Mesenchymal stem cell (in vitro differentiated cells and primary cell): Measurements from ENCODE around the gene PRDM8.
A peak's percentile ranks its signal among the peaks of the same experiment; 100 is the strongest.

Experiments
- DNase-seq: peaks from one replicate; pipeline ENCODE4 v3.0.0-alpha.2; 2013
- H2AFZ ChIP-seq: one replicate; pipeline ENCODE4 v1.6.1; 2013; ENCODE audit warnings: low read depth, mild to moderate bottlenecking, control low read depth, inconsistent platforms, low read length, moderate library complexity
- H2AK5ac ChIP-seq: 2 replicates; pipeline ENCODE4 v1.6.1; 2013; ENCODE audit warnings: low read length, moderate library complexity, mild to moderate bottlenecking, inconsistent platforms; ENCODE audit not compliant: severe bottlenecking
- H2BK120ac ChIP-seq: one replicate; pipeline ENCODE4 v1.6.1; 2013; ENCODE audit warnings: low read depth, mild to moderate bottlenecking, inconsistent platforms, low read length, moderate library complexity
- H2BK12ac ChIP-seq, 2 experiments: one replicate each; pipeline ENCODE4 v1.6.1; 2013; ENCODE audit warnings: inconsistent platforms in 2 of 2, low read length in 2 of 2, mild to moderate bottlenecking in 2 of 2, moderate library complexity in 2 of 2, control low read depth in 1 of 2
- H2BK15ac ChIP-seq: one replicate; pipeline ENCODE4 v1.6.1; 2013; ENCODE audit warnings: mild to moderate bottlenecking, low read depth, inconsistent platforms; ENCODE audit not compliant: poor library complexity, severe bottlenecking
- H2BK5ac ChIP-seq: 2 replicates; pipeline ENCODE4 v1.6.1; 2013; ENCODE audit warnings: low read depth, mild to moderate bottlenecking, low read length, control low read depth, inconsistent platforms; ENCODE audit not compliant: poor library complexity, severe bottlenecking
- H3K14ac ChIP-seq, 2 experiments: one replicate each; pipeline ENCODE4 v1.6.1; 2013; ENCODE audit warnings: inconsistent platforms in 2 of 2, low read length in 2 of 2, control low read depth in 1 of 2, mild to moderate bottlenecking in 1 of 2, moderate library complexity in 1 of 2
- H3K18ac ChIP-seq, 2 experiments: one replicate each; pipeline ENCODE4 v1.6.1; 2013; ENCODE audit warnings: inconsistent platforms in 2 of 2, low read length in 2 of 2, control low read depth in 1 of 2, low read depth in 1 of 2, mild to moderate bottlenecking in 1 of 2
- H3K23ac ChIP-seq, 2 experiments: one replicate each; pipeline ENCODE4 v1.6.1; 2013; ENCODE audit warnings: inconsistent platforms in 2 of 2, low read length in 2 of 2, mild to moderate bottlenecking in 2 of 2, moderate library complexity in 2 of 2, control low read depth in 1 of 2
- H3K27ac ChIP-seq: 2 replicates; pipeline ENCODE4 v1.5.1; 2013; ENCODE audit warnings: mild to moderate bottlenecking, moderate library complexity, low read length, control low read depth, inconsistent platforms; ENCODE audit not compliant: poor library complexity, severe bottlenecking
- H3K27me3 ChIP-seq, 2 experiments: 2 replicates each; pipeline versions ENCODE4 v1.6.1 to v1.7.0; 2013; ENCODE audit warnings: low read length in 2 of 2, mild to moderate bottlenecking in 2 of 2, moderate library complexity in 2 of 2, control low read depth in 1 of 2, inconsistent platforms in 1 of 2; ENCODE audit not compliant: control insufficient read depth in 1 of 2, insufficient read depth in 1 of 2
- H3K36me3 ChIP-seq, 2 experiments: 2 replicates each; pipeline versions ENCODE4 v1.6.1 to v1.7.0; 2013; ENCODE audit warnings: low read length in 2 of 2, control low read depth in 1 of 2, inconsistent platforms in 1 of 2, low read depth in 1 of 2, mild to moderate bottlenecking in 1 of 2; ENCODE audit not compliant: insufficient read depth in 2 of 2, control insufficient read depth in 1 of 2
- H3K4ac ChIP-seq, 2 experiments: one replicate each; pipeline ENCODE4 v1.6.1; 2013; ENCODE audit warnings: inconsistent platforms in 2 of 2, low read length in 2 of 2, mild to moderate bottlenecking in 2 of 2, moderate library complexity in 2 of 2, control low read depth in 1 of 2, low read depth in 1 of 2
- H3K4me1 ChIP-seq: 2 replicates; pipeline ENCODE4 v1.6.1; 2013; ENCODE audit warnings: low read depth, low read length, control low read depth; ENCODE audit not compliant: control insufficient read depth, insufficient read depth
- H3K4me2 ChIP-seq: 2 replicates; pipeline ENCODE4 v1.6.1; 2013; ENCODE audit warnings: low read length, mild to moderate bottlenecking, inconsistent platforms; ENCODE audit not compliant: poor library complexity, severe bottlenecking
- H3K4me3 ChIP-seq, 2 experiments: 2 replicates each; pipeline versions ENCODE4 v1.5.1 to v1.7.0; 2013; ENCODE audit warnings: low read length in 2 of 2, mild to moderate bottlenecking in 2 of 2, control low read depth in 1 of 2, low read depth in 1 of 2; ENCODE audit not compliant: insufficient read depth in 1 of 2
- H3K79me1 ChIP-seq: replicated peaks from 2 replicates; pipeline ENCODE4 v1.6.1; 2013; ENCODE audit warnings: mild to moderate bottlenecking, control low read depth, low read length, inconsistent platforms; ENCODE audit not compliant: poor library complexity, severe bottlenecking
- H3K9ac ChIP-seq: 2 replicates; pipeline ENCODE4 v1.7.0; 2013; ENCODE audit warnings: mild to moderate bottlenecking, low read length, moderate library complexity
- H3K9me3 ChIP-seq: 2 replicates; pipeline ENCODE4 v1.7.0; 2013; ENCODE audit warnings: mild to moderate bottlenecking, low read length; ENCODE audit not compliant: control insufficient read depth
- H4K8ac ChIP-seq: one replicate; pipeline ENCODE4 v1.6.1; 2013; ENCODE audit warnings: inconsistent platforms, mild to moderate bottlenecking, low read length, moderate library complexity
- H4K91ac ChIP-seq: one replicate; pipeline ENCODE4 v1.6.1; 2013; ENCODE audit warnings: mild to moderate bottlenecking, low read length, inconsistent platforms
- WGBS: methylation state at CpG from one replicate; pipeline ENCODE4 v1.1.7; 2013; ENCODE audit warnings: mixed read lengths; 5-methylcytosine and 5-hydroxymethylcytosine counted together

Gene PRDM8

DNA sequence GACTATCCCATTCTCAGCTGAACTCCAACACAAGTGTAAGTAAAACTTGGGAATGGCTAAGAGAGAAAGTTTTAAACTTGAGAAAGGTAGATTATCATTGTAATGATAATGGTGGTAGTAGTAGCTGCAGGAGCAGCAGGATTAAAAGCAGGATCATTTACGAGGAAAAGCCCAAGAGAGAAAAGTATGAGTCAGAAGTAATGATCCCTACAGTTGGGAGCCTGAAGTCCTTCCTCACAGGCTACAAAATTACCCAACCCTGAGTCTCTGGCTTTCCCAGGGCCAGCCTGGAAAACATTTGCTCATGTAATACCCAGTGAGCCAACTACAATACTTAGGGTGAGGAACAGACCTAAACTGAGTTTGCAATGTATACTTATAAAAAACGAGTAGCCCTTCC is 4.4 kb upstream of the PRDM8 start:
- no peak overlapping the region for H2AFZ ChIP-seq

DNA sequence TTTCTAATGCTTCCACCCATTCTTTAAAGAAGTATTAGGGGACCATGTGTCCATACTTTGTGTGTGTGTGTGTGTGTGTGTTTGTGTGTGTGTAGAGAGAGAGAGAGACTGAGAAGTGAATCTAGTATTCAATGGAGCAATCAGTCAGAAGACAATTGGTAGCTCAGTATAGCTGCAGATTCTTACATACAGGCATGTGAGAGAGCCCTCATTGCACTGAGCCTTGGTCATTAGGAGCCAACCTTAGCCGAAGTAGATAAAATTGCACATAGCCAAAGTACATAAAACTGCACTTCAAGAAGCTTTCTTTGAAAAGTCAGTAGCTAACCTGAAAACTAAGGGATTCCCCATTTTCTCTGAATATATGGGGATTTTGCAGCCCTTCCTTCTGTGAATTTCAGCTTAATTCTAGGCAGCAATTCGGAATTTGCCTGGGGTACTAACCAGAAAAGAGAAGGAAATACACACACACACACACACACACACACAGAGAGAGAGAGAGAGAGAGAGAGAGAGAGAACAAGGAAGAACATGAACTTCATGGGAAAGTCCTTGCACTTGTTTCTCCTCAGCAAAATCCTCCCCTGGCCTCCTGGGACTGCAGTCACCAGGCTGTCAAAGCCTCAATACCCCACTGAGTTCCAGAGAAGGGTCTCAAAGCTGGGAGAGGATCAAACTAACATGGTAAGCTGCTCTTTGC is 1.7 kb upstream of the PRDM8 start:
- H3K27ac ChIP-seq, result no peak overlapping the region
- H3K4me3 ChIP-seq, result no peak overlapping the region
- peak overlapping the region; percentile 87 for H3K4me2 ChIP-seq
- H4K91ac ChIP-seq, result no peak overlapping the region
- no peak overlapping the region for H2BK120ac ChIP-seq
- no peak for DNase-seq
- 100% methylated on average over 1 of the region's 2 CpGs for WGBS
- no peak overlapping the region for H4K8ac ChIP-seq
- no peak overlapping the region for H3K4ac ChIP-seq
- no peak overlapping the region for H3K9ac ChIP-seq
- H2BK5ac ChIP-seq, result no peak overlapping the region
- H3K18ac ChIP-seq, result no peak overlapping the region
- H3K9me3 ChIP-seq, result no peaks in the 10 kb centered on the region
- H3K36me3 ChIP-seq, result peaks cover 0 to 29% of the 10 kb centered on the region in 2 experiments
- no peak overlapping the region for H2AFZ ChIP-seq
- H3K23ac ChIP-seq, result no peak overlapping the region
- no peak overlapping the region for H2AK5ac ChIP-seq
- peaks cover 2% of the 10 kb centered on the region for H3K79me1 ChIP-seq
- H2BK15ac ChIP-seq, result no peak overlapping the region
- no peak overlapping the region for H3K14ac ChIP-seq
- H3K4me1 ChIP-seq, result peaks cover 6% of the 10 kb centered on the region
- no peak overlapping the region for H2BK12ac ChIP-seq
- no peaks in the 10 kb centered on the region for H3K27me3 ChIP-seq

More for the DNA sequence above, 4.4 kb upstream of the PRDM8 start:
- H2AK5ac ChIP-seq, result no peak overlapping the region
- WGBS, result 14% methylated on average over 2 of the region's 2 CpGs
- no peak overlapping the region for H2BK120ac ChIP-seq
- peak overlapping the region; percentile 48 for H3K9ac ChIP-seq
- no peaks in the 10 kb centered on the region for H3K9me3 ChIP-seq
- DNase-seq, result peak; percentile 68
- no peak overlapping the region for H3K18ac ChIP-seq
- H4K91ac ChIP-seq, result no peak overlapping the region
- H3K79me1 ChIP-seq, result peaks cover 16% of the 10 kb centered on the region
- H3K36me3 ChIP-seq, result peaks cover 8 to 26% of the 10 kb centered on the region in 2 experiments
- H3K14ac ChIP-seq, result no peak overlapping the region
- H3K4me1 ChIP-seq, result peaks cover 14% of the 10 kb centered on the region
- no peak overlapping the region for H3K4ac ChIP-seq
- H3K23ac ChIP-seq, result no peak overlapping the region
- H2BK12ac ChIP-seq, result no peak overlapping the region
- H3K27ac ChIP-seq, result no peak overlapping the region
- H3K27me3 ChIP-seq, result no peaks in the 10 kb centered on the region
- no peak overlapping the region for H2BK15ac ChIP-seq
- peak overlapping the region in 1 of 2 experiments; percentile 43 for H3K4me3 ChIP-seq
- no peak overlapping the region for H3K4me2 ChIP-seq
- H4K8ac ChIP-seq, result no peak overlapping the region
- no peak overlapping the region for H2BK5ac ChIP-seq

DNA sequence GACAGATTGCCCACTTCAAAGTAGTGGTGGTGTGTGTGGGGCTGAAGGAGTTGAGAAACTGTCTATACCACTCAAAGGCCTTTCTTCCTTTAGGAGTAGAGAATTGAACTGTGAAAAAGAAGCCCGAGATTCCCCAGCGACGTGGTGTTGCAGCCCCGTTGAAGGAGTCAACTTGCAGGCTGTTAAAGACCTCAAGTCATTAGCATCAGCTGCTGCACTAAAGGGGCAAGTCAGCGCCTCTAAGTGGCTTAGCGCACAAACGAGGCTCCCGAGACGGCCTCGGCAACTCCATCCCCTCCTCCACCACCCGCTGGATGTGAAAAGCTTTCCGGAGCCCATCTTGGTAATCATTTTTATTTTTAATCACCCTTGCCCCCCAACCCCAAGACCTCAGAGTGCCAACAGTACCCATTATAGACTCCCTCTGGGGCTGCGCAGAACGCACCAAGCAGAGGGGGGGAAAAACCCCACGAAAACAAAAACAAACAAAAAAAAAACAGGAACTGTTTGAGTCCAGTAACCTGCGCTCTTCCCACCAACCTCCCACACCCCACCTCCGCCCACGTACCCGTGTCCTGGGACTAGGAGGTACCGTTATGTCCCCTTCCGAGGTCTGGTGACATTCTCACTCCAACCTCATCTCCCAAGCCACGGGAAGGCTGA is 913 bp upstream of the PRDM8 start:
- DNase-seq, result peak; percentile 21
- Histone ChIP-seq H4K91ac (peak overlapping the region; percentile 61), H2BK15ac (no peak overlapping the region), H3K23ac (no peak overlapping the region), H3K14ac (no peak overlapping the region), H2AFZ (no peak overlapping the region), H3K9me3 (no peaks in the 10 kb centered on the region), H3K9ac (no peak overlapping the region), H3K4me2 (peak overlapping the region; percentile 87), H2BK12ac (no peak overlapping the region), H2AK5ac (no peak overlapping the region), H3K36me3 (peaks cover 0 to 34% of the 10 kb centered on the region in 2 experiments), H2BK120ac (no peak overlapping the region), H3K27me3 (no peaks in the 10 kb centered on the region), H3K18ac (no peak overlapping the region), H4K8ac (peak overlapping the region; percentile 56), H3K4me3 (peak overlapping the region in 1 of 2 experiments; percentile 52), H2BK5ac (no peak overlapping the region), H3K27ac (peak overlapping the region; percentile 40), H3K4me1 (peaks cover 8% of the 10 kb centered on the region), H3K4ac (no peak overlapping the region), H3K79me1 (peaks cover 2% of the 10 kb centered on the region)
- 4% methylated on average over 20 of the region's 22 CpGs for WGBS

DNA sequence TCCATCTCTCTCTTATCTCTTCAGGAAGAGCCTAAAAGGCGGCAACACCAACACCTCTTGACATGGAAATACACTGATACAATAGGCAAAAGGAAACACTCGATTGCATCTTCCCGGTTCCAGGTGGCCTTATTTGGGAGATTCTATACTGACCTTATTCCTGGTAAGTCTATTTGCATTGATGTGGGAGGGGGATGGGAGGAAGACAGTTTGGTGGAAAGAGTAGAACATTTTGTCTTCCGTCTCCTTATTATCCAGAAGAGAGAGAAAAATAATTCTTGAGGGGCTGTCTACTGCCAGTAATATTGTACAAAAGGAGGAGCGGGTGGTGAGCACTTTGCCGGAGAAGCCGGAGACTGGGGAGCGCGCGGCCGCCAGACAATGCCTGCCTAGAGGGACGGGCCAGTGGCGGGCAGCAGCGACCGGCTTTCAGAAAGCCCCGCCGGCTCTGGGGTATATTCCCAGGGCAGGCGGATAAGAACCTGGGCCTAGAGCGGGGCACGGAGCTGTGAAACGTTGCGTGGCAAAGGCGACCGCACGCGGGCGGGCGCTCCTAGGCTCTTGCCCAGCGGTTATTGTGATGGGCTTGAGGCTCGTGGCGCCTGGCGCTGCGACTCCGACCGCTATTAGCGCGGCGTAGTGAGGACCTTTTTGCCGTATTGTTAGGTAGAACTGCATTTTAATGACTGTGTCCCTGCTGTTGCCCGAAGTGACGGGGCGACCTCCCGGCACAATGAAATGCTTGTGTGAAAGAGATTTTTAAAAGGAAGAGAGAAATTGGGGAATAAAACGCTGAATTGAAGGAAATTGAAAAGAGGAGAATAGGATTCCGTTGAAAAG is 518 bp downstream of the PRDM8 start:
- H2BK5ac ChIP-seq, result no peak overlapping the region
- peak; percentile 49 for DNase-seq
- no peaks in the 10 kb centered on the region for H3K9me3 ChIP-seq
- no peak overlapping the region for H4K91ac ChIP-seq
- H3K27ac ChIP-seq, result peak overlapping the region; percentile 14
- peak overlapping the region; percentile 87 for H3K4me2 ChIP-seq
- no peak overlapping the region for H4K8ac ChIP-seq
- no peak overlapping the region for H2BK12ac ChIP-seq
- no peak overlapping the region for H3K23ac ChIP-seq
- 2% methylated on average over 45 of the region's 45 CpGs for WGBS
- peak overlapping the region; percentile 65 for H2BK15ac ChIP-seq
- H3K9ac ChIP-seq, result no peak overlapping the region
- peaks cover 2% of the 10 kb centered on the region for H3K79me1 ChIP-seq
- no peaks in the 10 kb centered on the region for H3K27me3 ChIP-seq
- H3K36me3 ChIP-seq, result peaks cover 0 to 37% of the 10 kb centered on the region in 2 experiments
- no peak overlapping the region for H3K4ac ChIP-seq
- H2BK120ac ChIP-seq, result no peak overlapping the region
- H2AK5ac ChIP-seq, result no peak overlapping the region
- H3K4me3 ChIP-seq, result peak overlapping the region; percentile 56 to 59
- H2AFZ ChIP-seq, result no peak overlapping the region
- H3K18ac ChIP-seq, result no peak overlapping the region
- H3K4me1 ChIP-seq, result peaks cover 13% of the 10 kb centered on the region
- no peak overlapping the region for H3K14ac ChIP-seq
